Small intestine (tissue), 7 donors: ENCODE data around the gene KIF26B. TPM values are rescaled to one million over a fixed set of nuclear protein-coding genes. Genes with fewer than 3 reads are reported as not detected.

Experiments
- DNase-seq, 2 donors: peaks; one replicate each; pipeline versions ENCODE4 v3.0.0 to v3.0.0-alpha.2; 2013
- FAIRE-seq: peaks from 2 replicates; lab custom pipeline; 2012; peaks lifted over from hg19 to GRCh38; lab: Jason Lieb, UNC
- H3K27ac ChIP-seq, 3 donors: one replicate each; pipeline ENCODE4 v1.5.1; 2013; ENCODE audit warnings: low read length in 2 of 3, mild to moderate bottlenecking in 2 of 3, control low read depth in 1 of 3, inconsistent platforms in 1 of 3, low read depth in 1 of 3, moderate library complexity in 1 of 3
- H3K27me3 ChIP-seq, 3 donors: one replicate each; pipeline ENCODE4 v1.6.1; 2013; ENCODE audit warnings: low read length in 3 of 3, inconsistent platforms in 1 of 3; ENCODE audit not compliant: control insufficient read depth in 3 of 3, insufficient read depth in 3 of 3
- H3K36me3 ChIP-seq, 3 donors: one replicate each; pipeline ENCODE4 v1.6.1; 2013; ENCODE audit warnings: low read length in 3 of 3, inconsistent platforms in 1 of 3, low read depth in 1 of 3, mild to moderate bottlenecking in 1 of 3, moderate library complexity in 1 of 3; ENCODE audit not compliant: control insufficient read depth in 3 of 3, insufficient read depth in 2 of 3
- H3K4me1 ChIP-seq, 3 donors: one replicate each; pipeline ENCODE4 v1.6.1; 2013; ENCODE audit warnings: low read length in 2 of 3, inconsistent platforms in 1 of 3, low read depth in 1 of 3, mild to moderate bottlenecking in 1 of 3, moderate library complexity in 1 of 3; ENCODE audit not compliant: control insufficient read depth in 3 of 3, insufficient read depth in 2 of 3
- H3K4me3 ChIP-seq, 3 donors: one replicate each; pipeline ENCODE4 v1.5.1; 2013; ENCODE audit warnings: low read length in 3 of 3, control low read depth in 1 of 3, inconsistent platforms in 1 of 3, low read depth in 1 of 3, mild to moderate bottlenecking in 1 of 3, moderate library complexity in 1 of 3
- H3K9me3 ChIP-seq, 2 donors: one replicate each; pipeline ENCODE4 v1.6.1; 2013; ENCODE audit warnings: low read depth in 1 of 2, low read length in 1 of 2; ENCODE audit not compliant: control insufficient read depth in 2 of 2, insufficient read depth in 1 of 2
- WGBS, 3 donors: extraction: QIAGEN DNeasy Blood & Tissue Kit; methylation state at CpG; one replicate each; pipeline ENCODE4 v1.1.7; 2013; 5-methylcytosine and 5-hydroxymethylcytosine counted together
- polyA plus RNA-seq, 4 donors: library from polyadenylated mRNA; stranded (reverse) in 3 of 4; unstranded in 1 of 4; fragments of 200-250 nt in 3 of 4; fragments of 120-200 nt in 1 of 4; gene quantifications; one replicate each; pipeline versions ENCODE4 v1.2.1 to v1.2.3, GENCODE V29; 2013
- donor health status: healthy with polysubstance abuse.
- donor health status: control.
- donor health status: control.
- donor health status: Bipolar disorder and iron deficiency.
- donor health status: healthy.

The KIF26B gene
- polyA plus RNA-seq, 4 donors, result 0.27 to 4.0 (median 1.3) TPM; not detected in 1

DNA sequence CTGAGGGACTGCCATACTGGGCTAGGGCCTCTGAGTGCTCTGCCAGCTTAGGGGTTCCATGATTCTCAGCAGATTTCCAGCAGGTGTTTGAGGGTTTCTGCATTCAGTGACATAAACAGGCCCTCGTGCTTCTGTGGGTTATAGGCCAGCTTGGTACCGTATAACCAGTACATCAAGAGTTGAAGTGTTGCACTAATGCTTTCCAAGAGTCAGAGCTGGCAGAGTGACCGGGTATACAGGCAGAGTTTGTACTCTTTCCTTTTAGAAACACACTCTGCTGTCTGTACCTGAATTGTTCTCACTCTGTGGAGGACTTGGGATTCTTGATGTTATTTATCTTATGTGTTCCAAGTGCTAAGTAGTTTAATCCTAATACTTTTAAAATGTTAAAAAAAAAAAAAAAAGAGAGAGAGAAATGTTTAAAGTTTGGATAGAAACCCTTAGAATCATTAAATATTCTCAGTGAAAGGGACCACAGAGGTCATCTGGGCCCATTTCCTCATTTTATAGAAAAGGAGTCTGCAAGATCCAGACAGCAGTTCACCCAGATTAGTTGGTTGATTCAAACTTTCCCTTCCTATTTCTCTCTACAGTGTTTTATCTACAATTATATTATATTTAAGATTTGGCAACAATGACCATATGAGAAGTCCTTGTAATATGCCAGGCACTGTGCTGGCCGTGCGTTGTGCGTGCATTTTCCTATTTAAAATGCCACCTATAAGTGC, 325.8 kb downstream of the KIF26B start:
- Histone ChIP-seq H3K27me3 (no peaks in the 10 kb centered on the region), H3K9me3 (no peaks in the 10 kb centered on the region), H3K27ac (no peak overlapping the region), H3K4me1 (peaks cover 0 to 9% (median 0%) of the 10 kb centered on the region in 3 donors), H3K4me3 (no peak overlapping the region), H3K36me3 (no peaks in the 10 kb centered on the region)
- WGBS, 3 donors, result 79 to 89% (median 81%) methylated on average over 6 of the region's 6 CpGs
- DNase-seq, result no peak
- no peak for FAIRE-seq

DNA sequence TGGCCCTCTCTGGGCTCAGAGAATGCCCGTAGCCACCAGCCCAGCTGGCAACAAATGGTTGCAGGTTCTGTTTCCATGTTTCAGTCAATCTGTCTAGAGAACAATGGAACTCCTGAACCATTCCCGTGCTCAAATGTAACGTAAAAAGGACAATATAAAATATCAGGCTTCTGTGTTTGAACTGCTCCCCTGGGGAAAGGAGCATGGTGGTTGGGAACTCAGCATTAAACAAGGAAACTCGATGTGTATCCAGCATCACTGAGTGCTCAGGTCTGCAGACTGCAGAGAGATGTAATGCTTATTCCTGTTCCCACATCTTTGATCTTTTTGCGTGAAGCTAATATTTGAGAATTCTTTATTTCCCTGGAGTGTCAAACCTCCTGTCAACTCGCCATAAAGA, 326.5 kb downstream of the KIF26B start:
- Histone ChIP-seq H3K36me3 (no peaks in the 10 kb centered on the region), H3K27me3 (no peaks in the 10 kb centered on the region), H3K4me3 (no peak overlapping the region), H3K27ac (no peak overlapping the region), H3K4me1 (peaks cover 0 to 9% (median 0%) of the 10 kb centered on the region in 3 donors), H3K9me3 (no peaks in the 10 kb centered on the region)
- DNase-seq, result no peak
- 70 to 87% (median 77%) methylated on average over 6 of the region's 6 CpGs for WGBS, 3 donors
- no peak for FAIRE-seq

DNA sequence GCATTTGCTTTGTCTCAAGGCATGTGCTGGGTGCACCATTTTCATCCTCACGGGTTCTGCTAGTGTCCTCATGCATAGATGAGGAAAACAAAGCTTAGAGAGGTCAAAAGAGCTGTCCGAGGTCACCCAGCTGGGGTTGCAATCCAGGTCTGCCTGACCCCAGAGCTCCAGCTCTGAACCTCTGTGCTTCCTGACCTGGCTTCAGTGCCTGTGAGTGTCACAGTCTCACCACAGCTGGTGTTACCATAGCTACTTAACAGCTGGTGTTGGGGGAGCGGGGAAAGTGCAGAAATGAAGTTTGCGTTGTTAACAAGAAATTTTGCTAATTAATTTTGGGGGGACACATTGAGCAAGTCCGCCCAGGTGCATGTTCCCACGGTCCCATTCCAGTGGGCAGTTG, 328.5 kb downstream of the KIF26B start:
- H3K9me3 ChIP-seq, result no peaks in the 10 kb centered on the region
- no peaks in the 10 kb centered on the region for H3K27me3 ChIP-seq
- no peaks in the 10 kb centered on the region for H3K36me3 ChIP-seq
- FAIRE-seq (no peak), DNase-seq (no peak)
- H3K4me1 ChIP-seq, result peaks cover 0 to 4% (median 0%) of the 10 kb centered on the region in 3 donors
- WGBS, 3 donors, result 83 to 85% (median 85%) methylated on average over 6 of the region's 6 CpGs
- H3K27ac ChIP-seq, result no peak overlapping the region
- no peak overlapping the region for H3K4me3 ChIP-seq

DNA sequence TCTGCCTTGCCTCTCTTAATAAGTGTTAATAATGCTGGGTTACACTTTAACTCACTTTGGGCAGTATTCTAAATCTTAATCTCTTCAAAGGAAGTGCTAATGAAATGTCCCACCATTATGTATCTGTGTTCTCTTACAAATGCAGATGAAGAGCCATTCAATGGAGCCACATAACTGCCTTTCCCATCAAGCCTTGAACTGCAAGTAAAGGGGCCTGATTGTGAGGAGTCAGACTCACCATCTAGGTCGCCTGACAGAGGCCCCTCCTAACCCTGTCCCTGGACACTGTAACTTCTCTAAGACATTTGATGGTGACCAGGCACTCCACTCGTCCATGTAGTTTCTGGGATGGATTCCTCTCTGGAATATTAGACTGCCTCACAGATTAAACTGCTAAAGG, 329.4 kb downstream of the KIF26B start:
- DNase-seq, result no peak
- Histone ChIP-seq H3K36me3 (no peaks in the 10 kb centered on the region), H3K27ac (no peak overlapping the region), H3K4me3 (no peak overlapping the region), H3K9me3 (no peaks in the 10 kb centered on the region), H3K27me3 (no peaks in the 10 kb centered on the region), H3K4me1 (peaks cover 0 to 4% (median 0%) of the 10 kb centered on the region in 3 donors)
- 41 to 63% (median 47%) methylated on average over 2 of the region's 2 CpGs for WGBS, 3 donors
- FAIRE-seq, result no peak

DNA sequence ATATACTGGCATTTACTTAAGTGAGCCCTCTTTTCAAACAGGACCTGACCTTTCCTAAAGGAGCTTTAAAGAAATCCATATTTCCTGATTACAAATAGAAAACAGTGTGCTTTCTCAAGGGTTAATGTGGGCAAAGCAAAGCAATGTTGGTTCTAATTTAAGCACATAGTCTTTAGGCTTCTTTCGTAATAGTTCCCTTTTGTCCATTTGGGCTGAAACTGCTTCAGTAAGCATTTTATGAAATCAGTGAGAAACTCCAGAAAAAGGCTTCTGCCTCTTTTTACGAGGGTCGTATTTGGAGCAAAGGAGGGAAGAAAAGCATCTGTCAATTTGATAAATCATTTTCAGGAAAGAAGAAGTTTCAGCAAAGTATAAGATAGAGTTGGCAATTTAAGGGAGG, 331.2 kb downstream of the KIF26B start:
- no peak for DNase-seq
- Histone ChIP-seq H3K4me3 (no peak overlapping the region), H3K27me3 (no peaks in the 10 kb centered on the region), H3K9me3 (peaks cover 0 to 2% of the 10 kb centered on the region in 2 donors), H3K27ac (no peak overlapping the region), H3K36me3 (no peaks in the 10 kb centered on the region), H3K4me1 (peaks cover 0 to 4% (median 0%) of the 10 kb centered on the region in 3 donors)
- WGBS, 3 donors, result 61 to 80% (median 72%) methylated on average over 3 of the region's 3 CpGs
- no peak for FAIRE-seq

DNA sequence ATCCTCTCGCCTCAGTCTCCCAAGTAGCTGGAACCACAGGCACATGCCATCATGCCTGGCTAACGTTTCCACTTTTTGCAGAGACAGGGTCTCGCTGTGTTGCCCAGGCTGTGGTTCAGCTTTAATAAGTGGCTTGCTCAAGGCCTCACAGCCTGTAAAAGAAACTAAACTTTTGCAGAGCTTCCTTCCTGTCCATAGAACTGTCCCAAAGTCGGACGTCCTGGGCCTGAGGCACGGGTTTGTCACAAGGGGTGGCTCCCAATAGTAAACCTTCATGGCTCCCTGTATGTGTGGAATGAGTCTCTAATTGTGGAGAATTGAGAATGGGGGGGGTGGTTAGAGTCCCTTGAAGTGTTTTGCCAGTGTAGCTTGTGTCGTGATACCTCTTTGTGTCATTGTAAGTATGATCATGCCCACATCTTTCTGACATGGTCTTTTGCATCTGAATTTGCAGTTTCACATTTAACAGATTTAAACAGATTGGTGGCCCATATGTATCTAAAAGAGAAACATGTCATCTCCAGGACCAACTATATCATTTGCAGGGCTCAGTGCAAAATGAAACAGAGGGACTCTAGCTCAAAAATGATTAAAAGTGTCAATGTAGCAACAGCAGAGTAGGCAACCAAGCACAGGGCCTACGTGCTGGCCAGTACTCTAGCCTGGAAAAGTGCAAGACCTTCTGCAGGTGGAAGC, 332.1 kb downstream of the KIF26B start:
- WGBS, 3 donors, result 79 to 91% (median 83%) methylated on average over 8 of the region's 8 CpGs
- H3K4me3 ChIP-seq, result no peak overlapping the region
- no peak overlapping the region for H3K27ac ChIP-seq
- FAIRE-seq (no peak), DNase-seq (no peak)
- H3K9me3 ChIP-seq, result peaks cover 0 to 7% of the 10 kb centered on the region in 2 donors
- H3K4me1 ChIP-seq, result peaks cover 0 to 4% (median 0%) of the 10 kb centered on the region in 3 donors
- no peaks in the 10 kb centered on the region for H3K36me3 ChIP-seq
- H3K27me3 ChIP-seq, result no peaks in the 10 kb centered on the region

DNA sequence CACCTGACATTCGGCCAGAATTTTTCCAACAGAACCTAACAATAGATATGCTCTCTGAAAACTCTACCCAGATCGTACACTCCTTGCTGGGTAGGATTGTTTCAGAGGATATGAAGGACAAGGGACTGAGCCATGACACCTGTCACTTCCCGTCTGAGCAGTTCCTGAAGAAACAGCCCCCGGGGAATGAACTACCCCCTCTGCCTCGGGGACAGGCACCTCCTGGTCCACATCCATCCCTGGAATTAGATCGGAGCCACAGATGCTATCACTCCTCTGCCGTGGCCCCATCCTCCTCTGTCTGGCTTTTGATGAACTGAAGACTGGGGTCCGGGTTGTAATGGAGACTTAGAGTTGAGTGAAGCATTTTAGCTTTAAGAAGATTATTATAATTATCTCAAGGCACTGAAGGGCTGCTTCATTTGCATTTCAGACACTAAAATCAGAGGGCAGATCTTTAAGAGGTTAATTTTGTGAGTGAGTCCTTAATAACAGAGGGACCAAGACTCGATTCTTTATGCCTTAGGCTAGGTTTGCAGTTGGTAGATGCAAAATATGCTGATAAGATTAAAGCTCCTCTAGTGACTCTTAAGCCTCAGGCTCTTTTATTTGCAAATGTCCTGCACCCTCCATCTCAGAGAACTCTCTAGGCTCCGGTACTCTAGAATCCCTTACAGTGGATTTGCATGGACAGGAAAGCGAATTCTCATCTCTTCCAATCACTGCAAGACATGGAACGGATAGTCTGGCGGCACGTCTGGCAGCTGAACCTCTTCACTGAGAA, 333.8 kb downstream of the KIF26B start:
- Histone ChIP-seq H3K36me3 (no peaks in the 10 kb centered on the region), H3K27me3 (no peaks in the 10 kb centered on the region), H3K9me3 (peaks cover 0 to 9% of the 10 kb centered on the region in 2 donors), H3K27ac (no peak overlapping the region), H3K4me3 (no peak overlapping the region), H3K4me1 (peaks cover 0 to 4% (median 0%) of the 10 kb centered on the region in 3 donors)
- 82 to 89% (median 88%) methylated on average over 14 of the region's 14 CpGs for WGBS, 3 donors
- DNase-seq, result no peak
- FAIRE-seq, result no peak

DNA sequence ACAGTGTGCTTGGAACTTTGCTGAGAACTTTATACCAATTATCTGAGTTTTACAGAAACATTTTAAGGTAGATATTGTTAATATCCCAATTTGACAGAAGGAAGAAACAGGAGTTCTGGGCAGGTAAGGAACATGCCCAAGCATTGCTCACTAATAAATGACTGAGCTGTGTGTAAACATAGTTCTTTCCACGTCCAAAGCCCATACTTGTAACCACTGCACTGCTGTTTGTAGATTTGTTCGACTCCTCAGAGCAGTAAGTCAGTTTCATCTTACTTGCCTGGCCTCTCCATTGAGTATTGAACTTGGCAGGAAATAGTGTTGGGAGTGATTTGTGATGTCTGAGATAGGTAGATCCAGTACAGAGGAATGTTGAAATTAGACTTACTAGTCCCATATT, 335.1 kb downstream of the KIF26B start:
- Histone ChIP-seq H3K4me3 (no peak overlapping the region), H3K9me3 (peaks cover 0 to 19% of the 10 kb centered on the region in 2 donors), H3K27me3 (no peaks in the 10 kb centered on the region), H3K36me3 (no peaks in the 10 kb centered on the region), H3K27ac (no peak overlapping the region), H3K4me1 (no peaks in the 10 kb centered on the region)
- DNase-seq (no peak), FAIRE-seq (no peak)
- 60 to 67% (median 67%) methylated on average over 2 of the region's 2 CpGs for WGBS, 3 donors
